ENCODE results near the gene CHST9.
A peak's percentile ranks its signal among the peaks of the same experiment; 100 is the strongest.
"Not testable (repeated sequence)": the region's sequence is repeated elsewhere in the genome, so short reads cannot be mapped to it uniquely, and the experiment has no call there.

The CHST9 gene

GRCh38 chr18:26993568-26993967, 191.5 kb downstream of the CHST9 start:
- DNase-seq: no peak

- no peak for DNase-seq
Observed at GRCh38 chr18:26992926-26993325, 192.2 kb downstream of the CHST9 start.

GRCh38 chr18:26989842-26990241, 195.3 kb downstream of the CHST9 start:
- DNase-seq: no peak

- peak; percentile 93 for DNase-seq
Observed at GRCh38 chr18:26981360-26982082, 203.6 kb downstream of the CHST9 start.

GRCh38 chr18:26978812-26979341, 206.2 kb downstream of the CHST9 start:
- DNase-seq: peak; percentile 13

GRCh38 chr18:26977781-26978180, 207.3 kb downstream of the CHST9 start:
- no peak for DNase-seq

- no peak for DNase-seq
Observed at GRCh38 chr18:26976206-26976605, 208.9 kb downstream of the CHST9 start.

- DNase-seq: not testable (repeated sequence)
Observed at GRCh38 chr18:26972549-26972948, 212.6 kb downstream of the CHST9 start.

GRCh38 chr18:26971409-26971808, 213.7 kb downstream of the CHST9 start:
- no peak for DNase-seq

- DNase-seq: no peak
Observed at GRCh38 chr18:26970637-26971036, 214.5 kb downstream of the CHST9 start.

- no peak for DNase-seq
Observed at GRCh38 chr18:26965206-26965605, 219.9 kb downstream of the CHST9 start.

GRCh38 chr18:26963292-26963691, 221.8 kb downstream of the CHST9 start:
- DNase-seq: no peak

GRCh38 chr18:26961839-26962238, 223.3 kb downstream of the CHST9 start:
- no peak for DNase-seq

- no peak for DNase-seq
Observed at GRCh38 chr18:26960911-26961310, 224.2 kb downstream of the CHST9 start.

- no peak for DNase-seq
Observed at GRCh38 chr18:26956863-26957262, 228.2 kb downstream of the CHST9 start.

- no peak for DNase-seq
Observed at GRCh38 chr18:26948703-26949102, 236.4 kb downstream of the CHST9 start.

GRCh38 chr18:26943906-26944305, 241.2 kb downstream of the CHST9 start:
- no peak for DNase-seq

GRCh38 chr18:26941584-26941983, 243.5 kb downstream of the CHST9 start:
- peak; percentile 42 for DNase-seq

- DNase-seq: no peak
Observed at GRCh38 chr18:26940744-26941398, 244.2 kb downstream of the CHST9 start.

GRCh38 chr18:26931659-26932058, 253.4 kb downstream of the CHST9 start:
- DNase-seq: no peak

GRCh38 chr18:26930630-26931029, 254.5 kb downstream of the CHST9 start:
- DNase-seq: no peak

- DNase-seq: no peak
Observed at GRCh38 chr18:26928670-26929313, 256.3 kb downstream of the CHST9 start.

GRCh38 chr18:26927822-26928221, 257.3 kb downstream of the CHST9 start:
- DNase-seq: not testable (repeated sequence)
